GM06990 (cell line): ENCODE data around the gene IFRD2.
A peak's percentile ranks its signal among the peaks of the same experiment; 100 is the strongest.

ENCODE experiments used
- DNase-seq: peaks from one replicate; pipeline ENCODE4 v3.0.0-alpha.2; 2011; ENCODE audit not compliant: insufficient read length; ENCODE audit errors: extremely low read depth
- H3K27me3 ChIP-seq: replicated peaks from 2 replicates; pipeline ENCODE4 v1.6.0; 2011; ENCODE audit warnings: low read length; ENCODE audit not compliant: control insufficient read depth, insufficient read depth
- H3K36me3 ChIP-seq: 2 replicates; pipeline ENCODE4 v1.5.1; 2011; ENCODE audit warnings: low read length; ENCODE audit not compliant: control insufficient read depth, insufficient read depth
- H3K4me3 ChIP-seq: replicated peaks from 2 replicates; pipeline ENCODE4 v1.5.1; 2011; ENCODE audit warnings: low read depth, mild to moderate bottlenecking, control low read depth, low read length
- CTCF ChIP-seq: IDR thresholded peaks from 2 replicates; pipeline ENCODE4 v1.5.1; 2011; ENCODE audit warnings: low read length, control low read depth, mild to moderate bottlenecking, inconsistent platforms; ENCODE audit not compliant: insufficient read depth, poor library complexity, severe bottlenecking

The IFRD2 gene

GRCh38 chr3:50325497-50326181, 33.4 kb upstream of the IFRD2 start:
- no peak for DNase-seq
- TF ChIP-seq CTCF: no peak
- H3K36me3 ChIP-seq: peaks cover 11% of the 10 kb centered on the region
- no peak overlapping the region for H3K4me3 ChIP-seq
- H3K27me3 ChIP-seq: no peaks in the 10 kb centered on the region

GRCh38 chr3:50325113-50325480, 32.9 kb upstream of the IFRD2 start:
- H3K4me3 ChIP-seq: no peak overlapping the region
- H3K27me3 ChIP-seq: no peaks in the 10 kb centered on the region
- DNase-seq: no peak
- peaks cover 6% of the 10 kb centered on the region for H3K36me3 ChIP-seq
- TF ChIP-seq CTCF: no peak

GRCh38 chr3:50324351-50325112, 32.3 kb upstream of the IFRD2 start:
- Histone ChIP-seq H3K4me3 (no peak overlapping the region), H3K36me3 (peaks cover 4% of the 10 kb centered on the region), H3K27me3 (no peaks in the 10 kb centered on the region)
- DNase-seq: no peak
- peak; percentile 80 for TF ChIP-seq CTCF

- no peak for DNase-seq
- no peak overlapping the region for H3K4me3 ChIP-seq
- no peak for TF ChIP-seq CTCF
- peaks cover 4% of the 10 kb centered on the region for H3K36me3 ChIP-seq
- H3K27me3 ChIP-seq: no peaks in the 10 kb centered on the region
These were observed 31.5 kb upstream of the IFRD2 start for GRCh38 chr3:50323614-50324199.

- no peak overlapping the region for H3K4me3 ChIP-seq
- TF ChIP-seq CTCF: no peak
- no peaks in the 10 kb centered on the region for H3K27me3 ChIP-seq
- DNase-seq: no peak
- H3K36me3 ChIP-seq: peaks cover 7% of the 10 kb centered on the region
These were observed 30.9 kb upstream of the IFRD2 start for GRCh38 chr3:50323092-50323600.
